MCF 10A (cell line): ENCODE data around the gene MAB21L4. TPM values are rescaled to one million over a fixed set of nuclear protein-coding genes. Genes with fewer than 3 reads are reported as not detected.

ENCODE experiments used
- BruUV-seq: library from RNA; stranded (reverse); fragments of 400-500 nt; replicated peaks from 2 replicates; lab custom pipeline; 2021; lab: Mats Ljungman, UMichigan
- CTCF ChIA-PET: fragments of 300-600 bp; sonication (Branson Sonifier 250); formaldehyde crosslinking; extraction: SDS; loops from one replicate; lab custom pipeline; 2021; ENCODE audit warnings: antibody characterized with exemption, inconsistent platforms; lab: Yijun Ruan, JAX
- POLR2A ChIA-PET: fragments of 300-600, 350-650 bp; sonication (Branson Sonifier 250); formaldehyde crosslinking; extraction: SDS; loops from one replicate; lab custom pipeline; 2020; ENCODE audit warnings: antibody characterized with exemption, inconsistent platforms; lab: Yijun Ruan, JAX
- DNase-seq: peaks from one replicate; pipeline ENCODE4 v3.0.0-alpha.2; 2018; ENCODE audit not compliant: unreplicated experiment
- H3K27ac Mint-ChIP-seq: one replicate; pipeline ENCODE4 v1.8.0; 2022; ENCODE audit warnings: mild to moderate bottlenecking, low read depth, mixed read lengths; ENCODE audit not compliant: unreplicated experiment
- H3K27me3 Mint-ChIP-seq: one replicate; pipeline ENCODE4 v1.8.0; 2022; ENCODE audit warnings: mixed read lengths; ENCODE audit not compliant: insufficient read depth, unreplicated experiment
- H3K36me3 Mint-ChIP-seq: one replicate; pipeline ENCODE4 v1.8.0; 2022; ENCODE audit warnings: mild to moderate bottlenecking, moderate library complexity, mixed read lengths; ENCODE audit not compliant: insufficient read depth, unreplicated experiment
- H3K4me1 Mint-ChIP-seq: one replicate; pipeline ENCODE4 v1.8.0; 2022; ENCODE audit warnings: mixed read lengths; ENCODE audit not compliant: insufficient read depth, unreplicated experiment
- H3K4me3 Mint-ChIP-seq: one replicate; pipeline ENCODE4 v1.8.0; 2022; ENCODE audit warnings: mild to moderate bottlenecking, moderate library complexity, mixed read lengths; ENCODE audit not compliant: unreplicated experiment
- H3K9me3 Mint-ChIP-seq: one replicate; pipeline ENCODE4 v1.8.0; 2022; ENCODE audit warnings: mixed read lengths; ENCODE audit not compliant: unreplicated experiment
- CTCF ChIP-seq: fragments of 200-600 bp; IDR thresholded peaks from one replicate; pipeline ENCODE4 v1.8.0; 2022; ENCODE audit warnings: antibody characterized with exemption, mild to moderate bottlenecking; ENCODE audit not compliant: unreplicated experiment
- intact Hi-C: fragments of 100-400 bp; cut with micrococcal nuclease; formaldehyde crosslinking; loops from 2 replicates; pipeline ENCODE4 v1.14.1; 2022
- total RNA-seq: library from RNA; stranded (reverse); gene quantifications from 2 replicates; pipeline ENCODE4 v1.2.3, GENCODE V29; 2022

The MAB21L4 gene
- total RNA-seq, 1 experiment from 2014 or later: not detected

GRCh38 chr2:240929364-240930095 is 33.6 kb upstream of the MAB21L4 start:
- POLR2A ChIA-PET: no interaction called here
- DNase-seq: no peak
- peaks cover 17% of the 10 kb centered on the region for H3K27me3 Mint-ChIP-seq
- H3K9me3 Mint-ChIP-seq: no peaks in the 10 kb centered on the region
- no TSS peak for BruUV-seq
- H3K36me3 Mint-ChIP-seq: no peaks in the 10 kb centered on the region
- TF ChIP-seq CTCF: no peak
- no peak overlapping the region for H3K4me3 Mint-ChIP-seq
- intact Hi-C loops: no loop called here
- H3K27ac Mint-ChIP-seq: no peak overlapping the region
- H3K4me1 Mint-ChIP-seq: no peaks in the 10 kb centered on the region
- CTCF ChIA-PET: no interaction called here

- ChIA-PET CTCF (no interaction called here), POLR2A (no interaction called here)
- DNase-seq: no peak
- peaks cover 17% of the 10 kb centered on the region for H3K27me3 Mint-ChIP-seq
- intact Hi-C loops: no loop called here
- no peaks in the 10 kb centered on the region for H3K36me3 Mint-ChIP-seq
- no peaks in the 10 kb centered on the region for H3K9me3 Mint-ChIP-seq
- no peaks in the 10 kb centered on the region for H3K4me1 Mint-ChIP-seq
- BruUV-seq: no TSS peak
- no peak overlapping the region for H3K27ac Mint-ChIP-seq
- TF ChIP-seq CTCF: no peak
- no peak overlapping the region for H3K4me3 Mint-ChIP-seq
Observed at GRCh38 chr2:240928476-240929363, 32.8 kb upstream of the MAB21L4 start.

GRCh38 chr2:240927390-240927781 is 31.4 kb upstream of the MAB21L4 start:
- peaks cover 17% of the 10 kb centered on the region for H3K27me3 Mint-ChIP-seq
- no peaks in the 10 kb centered on the region for H3K9me3 Mint-ChIP-seq
- no peaks in the 10 kb centered on the region for H3K36me3 Mint-ChIP-seq
- no peaks in the 10 kb centered on the region for H3K4me1 Mint-ChIP-seq
- DNase-seq: no peak
- ChIA-PET POLR2A (no interaction called here), CTCF (interaction anchor here (0.6 to 1.8 kb wide), 2 partner anchors 87 to 222 kb away, joined by 3 to 4 read pairs; partner anchors contain the start of gene PASK)
- intact Hi-C loops: no loop called here
- H3K4me3 Mint-ChIP-seq: no peak overlapping the region
- BruUV-seq: no TSS peak
- no peak for TF ChIP-seq CTCF
- H3K27ac Mint-ChIP-seq: no peak overlapping the region
